GM13977 (cell line): ENCODE measurements around the gene TRAF7.

ENCODE experiments used
- DNase-seq: peaks from one replicate; pipeline ENCODE4 v3.0.0; 2012; ENCODE audit warnings: low spot score
- in situ Hi-C: fragments of 300-500 bp; cut with MboI; formaldehyde crosslinking; loops from one replicate; pipeline ENCODE4 v1.12.0; 2022; ENCODE audit warnings: low sequenced_read_pairs, low pct_unique_long_range_greater_than_20kb, mixed read lengths, inconsistent platforms; ENCODE audit not compliant: unreplicated experiment
- TF ChIP-seq, protein P1 (sequence below): IDR thresholded peaks from 2 replicates; pipeline ENCODE4 v1.5.1; 2012; ENCODE audit warnings: mild to moderate bottlenecking, control low read depth; ENCODE audit not compliant: insufficient read depth; ENCODE audit errors: extremely low read depth, missing control alignments

TRAF7 gene

GRCh38 chr16:2196162-2196980, 40.8 kb downstream of the TRAF7 start, which contains the start of gene CASKIN1:
CASKIN1 (minus strand) TSS chr16:2196605; CDS start chr16:2196432, 173 bp downstream.
- in situ Hi-C loops: no loop called here
- peak; percentile 68 for DNase-seq
- TF ChIP-seq, protein P1, sequence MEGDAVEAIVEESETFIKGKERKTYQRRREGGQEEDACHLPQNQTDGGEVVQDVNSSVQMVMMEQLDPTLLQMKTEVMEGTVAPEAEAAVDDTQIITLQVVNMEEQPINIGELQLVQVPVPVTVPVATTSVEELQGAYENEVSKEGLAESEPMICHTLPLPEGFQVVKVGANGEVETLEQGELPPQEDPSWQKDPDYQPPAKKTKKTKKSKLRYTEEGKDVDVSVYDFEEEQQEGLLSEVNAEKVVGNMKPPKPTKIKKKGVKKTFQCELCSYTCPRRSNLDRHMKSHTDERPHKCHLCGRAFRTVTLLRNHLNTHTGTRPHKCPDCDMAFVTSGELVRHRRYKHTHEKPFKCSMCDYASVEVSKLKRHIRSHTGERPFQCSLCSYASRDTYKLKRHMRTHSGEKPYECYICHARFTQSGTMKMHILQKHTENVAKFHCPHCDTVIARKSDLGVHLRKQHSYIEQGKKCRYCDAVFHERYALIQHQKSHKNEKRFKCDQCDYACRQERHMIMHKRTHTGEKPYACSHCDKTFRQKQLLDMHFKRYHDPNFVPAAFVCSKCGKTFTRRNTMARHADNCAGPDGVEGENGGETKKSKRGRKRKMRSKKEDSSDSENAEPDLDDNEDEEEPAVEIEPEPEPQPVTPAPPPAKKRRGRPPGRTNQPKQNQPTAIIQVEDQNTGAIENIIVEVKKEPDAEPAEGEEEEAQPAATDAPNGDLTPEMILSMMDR: no peak

DNA sequence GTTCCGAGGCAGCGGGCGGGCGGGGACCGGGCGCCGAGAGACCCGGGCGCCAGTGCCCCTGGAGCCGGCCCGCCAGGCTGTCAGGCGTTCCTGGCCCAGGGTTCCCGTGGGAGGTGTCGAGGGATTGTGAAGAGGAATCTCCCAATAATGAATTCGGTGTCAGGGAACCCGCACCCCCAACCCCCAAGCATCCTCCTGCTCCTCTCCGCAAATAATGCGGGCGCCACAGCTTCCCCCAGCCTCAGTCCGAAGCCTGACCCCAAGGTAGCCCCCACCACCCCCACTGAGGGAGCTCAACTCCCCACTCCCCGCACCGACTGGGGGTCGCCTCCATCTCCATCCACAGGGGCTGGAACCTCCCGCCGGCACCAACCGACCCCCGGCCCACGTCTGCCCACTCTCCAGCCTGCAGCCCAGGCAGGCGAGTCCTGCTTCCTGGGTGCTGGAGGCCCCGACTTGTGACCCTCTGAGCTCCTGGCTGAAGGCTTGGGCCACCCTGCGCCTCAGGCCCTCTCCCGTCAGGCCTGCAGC, 41.5 kb downstream of the TRAF7 start:
- TF ChIP-seq, protein P1: no peak
- no peak for DNase-seq
- in situ Hi-C loops: no loop called here

- in situ Hi-C loops: no loop called here
- DNase-seq: no peak
- TF ChIP-seq, protein P1: no peak
Measured at GRCh38 chr16:2197765-2198164, 42.2 kb downstream of the TRAF7 start.

- no peak for DNase-seq
- TF ChIP-seq, protein P1: no peak
- in situ Hi-C loops: no loop called here
Measured at GRCh38 chr16:2198283-2198682, 42.7 kb downstream of the TRAF7 start.

GRCh38 chr16:2199095-2199494, 43.5 kb downstream of the TRAF7 start:
- TF ChIP-seq, protein P1: no peak
- in situ Hi-C loops: no loop called here
- DNase-seq: no peak

GRCh38 chr16:2199621-2200139, 44.1 kb downstream of the TRAF7 start:
- in situ Hi-C loops: no loop called here
- TF ChIP-seq, protein P1: no peak
- no peak for DNase-seq
